CD4-positive, alpha-beta T cell treated with Interferon alpha-2 for 1 hour (primary cell): ENCODE results near the gene GALNT14.
"Not testable (repeated sequence)": the region's sequence is repeated elsewhere in the genome, so short reads cannot be mapped to it uniquely, and the experiment has no call there.

Source experiments
- DNase-seq, 2 donors: peaks; one replicate each; pipeline ENCODE4 v3.0.0-alpha.2; 2020 to 2022

The GALNT14 gene, protein sequence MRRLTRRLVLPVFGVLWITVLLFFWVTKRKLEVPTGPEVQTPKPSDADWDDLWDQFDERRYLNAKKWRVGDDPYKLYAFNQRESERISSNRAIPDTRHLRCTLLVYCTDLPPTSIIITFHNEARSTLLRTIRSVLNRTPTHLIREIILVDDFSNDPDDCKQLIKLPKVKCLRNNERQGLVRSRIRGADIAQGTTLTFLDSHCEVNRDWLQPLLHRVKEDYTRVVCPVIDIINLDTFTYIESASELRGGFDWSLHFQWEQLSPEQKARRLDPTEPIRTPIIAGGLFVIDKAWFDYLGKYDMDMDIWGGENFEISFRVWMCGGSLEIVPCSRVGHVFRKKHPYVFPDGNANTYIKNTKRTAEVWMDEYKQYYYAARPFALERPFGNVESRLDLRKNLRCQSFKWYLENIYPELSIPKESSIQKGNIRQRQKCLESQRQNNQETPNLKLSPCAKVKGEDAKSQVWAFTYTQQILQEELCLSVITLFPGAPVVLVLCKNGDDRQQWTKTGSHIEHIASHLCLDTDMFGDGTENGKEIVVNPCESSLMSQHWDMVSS

DNA sequence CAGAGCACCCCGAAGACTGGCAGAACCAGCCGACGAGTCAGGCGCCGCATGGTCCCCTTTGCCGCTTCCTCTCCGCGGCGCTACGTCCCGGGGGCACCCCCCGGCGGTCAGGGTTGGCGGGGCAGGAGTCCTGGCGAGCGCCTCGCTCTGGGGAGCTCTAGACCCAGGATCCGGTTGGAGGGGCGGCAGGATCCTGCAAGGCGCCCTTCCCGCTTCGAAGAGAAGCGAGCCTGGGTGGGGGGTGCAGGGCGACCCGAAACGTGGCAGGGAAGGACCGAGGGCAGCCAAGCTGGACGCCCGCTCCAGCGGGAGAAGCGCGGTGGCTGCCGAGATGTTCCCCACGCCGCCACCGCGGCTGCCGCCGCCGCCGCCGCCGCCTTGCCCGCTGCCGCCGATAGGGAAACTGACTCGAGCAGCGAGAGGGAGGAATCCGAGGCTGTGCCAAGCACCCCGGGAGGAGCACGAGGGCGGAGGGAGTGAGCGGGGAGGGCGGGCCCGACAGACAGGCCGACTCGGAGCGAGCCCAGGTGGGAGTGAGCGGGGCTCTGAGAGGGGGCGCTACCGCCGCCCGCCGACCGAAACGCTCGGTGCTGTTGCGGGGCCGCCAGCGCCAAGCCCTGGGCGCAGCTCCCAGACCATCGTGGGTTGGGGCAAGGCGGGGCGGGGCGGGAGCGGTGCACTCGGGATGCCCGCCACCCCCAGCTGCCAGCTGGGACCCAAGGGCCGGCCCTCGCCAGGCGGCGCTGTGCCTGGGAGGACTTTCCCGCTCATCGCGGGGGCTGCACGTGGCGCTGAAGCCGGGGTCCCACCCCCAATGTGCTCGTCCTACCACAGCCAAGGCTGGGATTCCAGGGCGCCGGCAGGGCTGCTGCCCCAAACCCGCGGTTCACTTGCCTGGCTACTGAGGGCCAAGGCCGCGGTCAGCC, at the start of gene GALNT14:
Gene GALNT14 (minus strand): TSS at position 404 of the 926 bp plus-strand sequence. CDS start 354 bp downstream, at position 50.
- DNase-seq, result peak; percentile 3 to 40

DNA sequence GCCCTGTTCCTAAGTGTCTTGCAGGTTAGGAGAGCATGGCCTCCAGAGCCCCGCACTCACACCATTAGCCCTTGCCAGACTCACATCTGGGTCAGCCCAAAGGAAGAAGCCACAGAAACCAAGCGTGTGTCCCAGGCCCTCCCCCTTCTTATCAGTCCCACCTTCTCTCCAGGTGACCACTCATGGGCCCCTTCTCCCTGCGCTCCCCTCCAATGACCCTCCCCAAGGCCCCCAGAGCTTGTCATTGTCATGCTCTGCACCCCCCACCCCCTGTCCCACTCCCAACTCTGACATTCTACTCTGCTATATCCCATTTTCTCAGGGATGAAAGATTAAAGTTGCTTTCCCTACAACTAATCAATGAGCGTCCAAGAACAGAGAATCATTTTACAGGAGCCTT, 48.9 kb upstream of the GALNT14 start:
- no peak for DNase-seq

DNA sequence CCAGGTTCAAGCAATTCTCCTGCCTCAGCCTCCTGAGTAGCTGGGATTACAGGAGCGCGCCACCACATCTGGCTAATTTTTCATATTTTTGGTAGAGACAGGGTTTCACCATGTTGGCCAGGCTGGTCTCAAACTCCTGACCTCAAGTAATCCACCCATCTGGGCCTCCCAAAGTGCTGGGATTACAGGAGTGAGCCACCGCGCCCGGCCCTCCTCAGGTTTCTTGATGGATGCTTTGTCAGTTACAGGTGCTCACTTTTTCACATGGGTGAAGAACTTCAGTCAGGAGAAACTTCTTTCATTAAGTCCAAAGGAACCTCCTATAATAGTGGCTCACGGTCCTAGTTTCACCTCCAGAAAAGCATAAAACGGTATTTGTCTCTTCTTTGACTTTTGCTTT, 45.7 kb upstream of the GALNT14 start:
- not testable (repeated sequence) for DNase-seq

DNA sequence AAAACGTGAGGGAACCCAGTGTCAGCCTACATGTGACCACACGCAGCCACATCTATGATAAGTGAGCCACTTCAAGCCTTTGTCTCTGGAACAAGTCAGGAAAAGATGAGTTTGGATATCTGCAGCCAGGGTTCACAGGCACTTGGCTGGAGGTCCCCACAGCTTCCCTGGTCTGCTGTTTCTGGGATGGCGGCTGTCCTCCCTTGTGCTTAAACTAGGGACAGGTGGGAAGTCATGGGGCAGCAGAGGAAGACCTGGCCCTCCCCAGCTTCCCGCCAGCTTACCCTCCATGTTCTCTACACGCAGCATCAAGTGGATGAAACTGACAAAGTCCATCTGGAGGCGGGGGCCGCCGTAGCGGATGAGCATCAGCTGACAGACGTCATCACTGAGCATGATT, 38.5 kb upstream of the GALNT14 start:
- DNase-seq, result no peak

DNA sequence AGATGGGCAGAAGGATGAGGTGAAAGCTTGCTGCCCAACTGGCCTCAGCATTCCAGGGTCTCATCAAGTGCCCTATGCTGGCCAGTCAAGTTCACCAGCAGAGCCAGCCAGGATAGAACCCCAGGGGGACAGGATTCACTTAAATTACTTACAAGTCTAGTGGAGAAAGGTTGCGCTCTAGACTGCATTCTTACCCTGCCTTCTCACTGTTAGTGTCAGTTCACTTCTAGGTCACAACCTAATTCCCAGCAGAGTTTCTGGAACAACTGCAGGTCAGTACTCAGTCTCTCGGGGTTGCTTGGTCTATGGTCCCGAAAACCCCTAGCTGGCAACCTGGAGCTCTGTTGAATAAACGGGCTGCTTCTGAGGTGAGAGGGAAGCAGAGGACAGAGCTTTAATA, 32.9 kb upstream of the GALNT14 start:
- DNase-seq, result no peak

DNA sequence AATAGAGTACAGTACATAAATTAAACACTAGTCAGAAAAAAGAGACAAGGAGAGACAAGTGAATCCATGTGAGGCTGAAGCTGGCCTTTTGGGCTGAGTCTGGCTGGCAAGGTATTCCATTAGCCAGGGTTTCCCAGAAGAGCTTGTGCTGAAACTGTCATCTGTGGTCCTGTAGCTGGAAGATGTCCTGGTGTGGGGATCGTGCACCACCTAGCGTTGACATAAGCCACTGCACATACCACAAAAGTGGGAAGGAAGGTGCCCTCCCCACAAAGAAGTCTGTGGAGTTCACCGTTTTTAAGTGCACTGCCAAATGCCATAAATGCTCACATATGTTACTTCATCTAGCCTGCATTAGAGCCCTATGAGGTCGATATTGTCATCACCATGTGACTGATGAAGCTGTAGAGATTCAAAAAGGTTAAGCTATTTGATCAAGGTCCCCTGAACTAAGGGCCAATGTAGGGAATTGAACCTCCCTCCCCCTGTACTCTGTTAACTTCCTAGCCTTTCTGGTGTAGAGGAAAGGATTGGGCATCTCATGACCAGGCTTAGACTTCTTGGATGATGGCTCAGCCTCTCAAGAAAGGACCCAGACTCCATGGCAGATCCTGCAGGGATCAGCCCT, 31.9 kb upstream of the GALNT14 start:
- peak; percentile 45 to 55 for DNase-seq

DNA sequence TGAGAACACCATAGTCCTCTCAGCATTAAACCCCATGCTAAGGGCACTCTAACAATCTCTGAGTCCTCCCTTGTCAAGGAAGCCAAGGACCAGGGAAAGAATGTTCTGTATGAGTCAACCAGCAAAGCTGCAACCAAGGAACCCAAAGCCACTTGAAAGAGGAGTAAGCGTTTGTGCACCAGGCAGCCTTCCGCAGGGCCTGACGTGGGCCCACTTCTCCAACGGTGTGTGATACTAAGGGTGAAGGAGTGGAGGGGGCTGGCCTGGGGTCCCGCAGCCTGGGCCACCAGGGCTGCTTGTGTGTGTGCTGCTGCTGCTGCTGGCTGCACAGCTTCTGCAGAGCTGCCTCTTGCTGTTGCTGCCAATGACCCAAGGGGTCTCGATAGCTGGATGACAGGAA, 30.1 kb upstream of the GALNT14 start:
- no peak for DNase-seq

DNA sequence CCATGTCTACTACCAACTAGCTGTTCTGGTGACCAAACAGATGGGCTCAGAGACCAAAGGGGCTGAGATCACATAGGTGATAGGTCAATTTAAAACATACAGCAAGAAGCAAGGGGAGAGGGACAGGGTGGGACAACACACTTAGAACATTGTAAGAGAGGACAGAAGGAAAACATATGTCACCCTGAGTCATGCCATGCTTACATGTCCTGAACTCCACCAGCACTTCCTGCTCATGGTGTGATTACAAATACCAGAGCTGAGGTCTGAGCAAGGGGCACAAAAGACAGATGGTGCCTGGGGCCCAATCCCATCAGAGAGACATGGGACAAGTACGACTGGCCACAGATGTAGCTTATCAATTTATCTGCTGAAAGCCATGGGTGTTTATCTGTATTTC, 28.7 kb upstream of the GALNT14 start:
- DNase-seq, result no peak

DNA sequence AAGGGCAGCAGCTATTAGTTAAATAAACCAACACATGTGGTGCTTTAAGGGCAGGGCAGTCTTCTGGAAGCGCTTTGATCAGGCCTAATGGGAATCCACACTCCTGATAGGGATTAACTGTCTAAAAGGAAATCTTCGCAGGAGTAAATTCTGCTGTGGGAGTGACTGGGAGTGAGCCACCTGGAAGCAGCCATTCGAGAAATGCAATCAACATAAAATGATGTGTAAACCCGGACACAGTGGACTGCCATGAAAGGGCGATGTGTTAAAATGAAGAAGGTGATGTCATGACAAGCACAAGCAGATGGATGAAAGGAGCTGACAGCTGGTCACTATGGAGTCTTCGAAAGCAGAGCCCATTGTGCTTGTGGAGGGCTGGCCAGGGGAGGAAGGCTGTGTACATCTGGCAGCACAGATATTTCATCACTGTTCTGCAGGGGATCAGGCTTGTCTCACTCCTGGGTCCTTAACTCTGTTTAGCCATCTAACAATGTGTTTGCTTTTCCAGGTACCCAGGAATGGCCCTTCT, 24.8 kb upstream of the GALNT14 start:
- no peak for DNase-seq

DNA sequence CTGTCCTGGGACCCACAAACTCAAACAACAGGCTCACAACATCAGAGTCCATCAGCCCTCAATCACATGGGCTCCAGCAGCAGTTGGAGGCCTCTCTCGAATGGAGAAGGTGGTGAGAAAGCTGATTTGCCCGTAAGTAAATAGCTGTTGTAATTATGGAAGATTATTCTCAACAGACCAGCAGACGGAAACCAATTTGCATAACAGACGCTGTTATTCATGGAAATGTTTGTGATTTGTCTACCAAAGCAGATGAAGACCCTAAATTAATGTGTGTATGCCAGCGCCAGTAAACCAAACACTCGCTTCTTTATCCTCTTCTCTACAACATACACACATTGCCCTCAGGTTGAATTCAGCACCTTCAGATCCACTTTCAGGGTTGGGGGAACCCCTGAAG, 23.4 kb upstream of the GALNT14 start:
- DNase-seq, result no peak

DNA sequence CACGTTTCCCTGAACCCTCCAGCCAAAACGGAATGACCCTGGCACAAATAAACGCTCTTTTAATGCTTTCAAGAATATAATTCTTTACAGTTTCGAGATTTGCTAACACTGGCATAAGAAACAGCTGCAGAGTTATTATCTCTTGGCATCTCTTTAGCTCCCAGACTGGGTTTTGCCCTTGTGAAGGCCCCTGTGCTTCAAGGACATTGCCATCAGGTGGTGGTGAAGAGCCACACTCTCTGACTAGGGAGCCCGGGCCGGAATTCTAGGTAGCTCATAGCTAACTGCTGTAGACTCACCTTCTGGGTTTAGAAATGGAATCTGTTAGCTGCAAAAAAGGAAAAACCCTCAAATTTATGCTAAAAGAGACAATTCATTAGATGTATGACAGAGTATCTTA, 13.3 kb upstream of the GALNT14 start:
- DNase-seq, result no peak

DNA sequence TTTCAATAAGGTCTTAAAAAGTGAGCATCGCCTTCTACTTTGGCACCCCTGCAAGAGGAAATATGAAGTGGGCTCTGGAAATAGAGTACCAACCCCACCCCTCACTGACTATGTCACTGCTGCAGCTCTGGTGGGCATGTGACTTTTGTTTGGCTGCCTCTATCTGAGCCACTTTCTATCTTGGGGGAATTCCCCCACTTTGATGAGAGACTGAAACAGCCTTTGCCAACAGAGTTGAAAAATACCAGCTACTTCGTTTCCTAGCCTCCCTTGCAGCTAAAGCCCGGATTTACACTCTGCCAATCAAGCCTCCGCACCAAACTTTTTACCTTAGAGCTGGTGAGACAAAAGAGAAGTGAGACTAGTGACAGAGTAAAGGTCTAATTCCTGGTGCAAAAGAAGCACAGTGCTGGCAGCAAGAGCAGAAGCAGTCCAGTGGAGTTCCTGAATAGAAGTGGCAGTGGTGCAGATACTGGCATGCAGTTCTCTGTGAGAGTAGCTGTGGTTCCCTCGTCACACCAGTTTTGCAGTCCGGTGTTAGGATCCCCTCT, 12.0 kb upstream of the GALNT14 start:
- no peak for DNase-seq

DNA sequence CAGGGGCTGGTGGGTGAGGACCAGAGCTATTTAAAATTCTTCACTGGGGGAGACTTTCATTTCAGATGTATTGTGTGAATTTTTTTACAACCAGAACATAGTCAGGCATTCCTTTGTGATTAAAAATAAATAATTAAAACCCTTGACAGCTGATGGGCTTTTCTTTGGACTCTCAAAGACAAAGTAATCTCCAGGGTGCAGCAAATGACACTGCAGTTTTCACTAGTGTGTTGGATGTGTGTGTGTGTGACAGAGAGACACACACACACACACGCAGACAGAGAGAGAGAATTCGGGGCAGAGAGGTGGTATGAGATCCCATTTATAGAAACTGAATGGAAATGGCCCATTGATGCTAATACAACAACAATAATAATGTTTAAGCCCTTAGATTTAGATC, 10.3 kb upstream of the GALNT14 start:
- DNase-seq, result no peak

DNA sequence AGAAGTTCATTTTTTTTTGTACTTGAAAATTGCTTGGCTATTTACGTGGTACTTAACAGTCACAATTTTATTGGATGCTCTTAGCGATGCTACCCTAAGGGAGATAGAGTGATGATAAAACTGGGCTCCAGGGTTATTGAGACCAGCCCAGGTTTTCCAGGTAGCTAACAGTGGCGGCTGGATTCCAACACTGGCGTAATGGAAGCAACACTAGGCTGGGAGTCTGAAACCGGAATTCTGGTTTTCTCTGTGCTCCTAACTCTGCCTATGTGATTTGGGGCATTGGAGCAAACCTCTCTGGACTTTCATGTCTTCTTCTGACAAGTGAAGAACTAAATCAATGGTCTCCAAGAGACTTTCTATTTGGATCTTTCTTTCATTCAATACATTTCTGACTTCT, 9.4 kb upstream of the GALNT14 start:
- no peak for DNase-seq

DNA sequence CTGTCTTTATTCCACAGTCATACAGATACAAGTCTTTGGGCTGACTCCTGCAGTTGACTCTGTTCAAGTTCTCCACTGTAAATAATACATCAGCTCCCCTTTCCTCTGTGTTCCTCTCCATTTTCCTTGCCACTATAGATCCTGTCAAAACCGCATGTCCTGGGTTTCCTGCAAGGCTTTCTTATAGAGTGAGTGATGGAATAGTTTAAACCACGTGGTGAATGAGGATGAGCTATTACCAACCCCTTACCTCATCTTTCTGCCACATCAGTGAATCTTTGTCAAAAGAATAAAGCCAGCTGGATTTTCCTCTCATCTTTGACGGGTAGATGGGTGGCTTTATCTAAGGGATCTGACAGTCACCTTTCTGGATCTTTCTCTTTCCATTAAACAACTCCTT, 3.9 kb upstream of the GALNT14 start:
- no peak for DNase-seq

DNA sequence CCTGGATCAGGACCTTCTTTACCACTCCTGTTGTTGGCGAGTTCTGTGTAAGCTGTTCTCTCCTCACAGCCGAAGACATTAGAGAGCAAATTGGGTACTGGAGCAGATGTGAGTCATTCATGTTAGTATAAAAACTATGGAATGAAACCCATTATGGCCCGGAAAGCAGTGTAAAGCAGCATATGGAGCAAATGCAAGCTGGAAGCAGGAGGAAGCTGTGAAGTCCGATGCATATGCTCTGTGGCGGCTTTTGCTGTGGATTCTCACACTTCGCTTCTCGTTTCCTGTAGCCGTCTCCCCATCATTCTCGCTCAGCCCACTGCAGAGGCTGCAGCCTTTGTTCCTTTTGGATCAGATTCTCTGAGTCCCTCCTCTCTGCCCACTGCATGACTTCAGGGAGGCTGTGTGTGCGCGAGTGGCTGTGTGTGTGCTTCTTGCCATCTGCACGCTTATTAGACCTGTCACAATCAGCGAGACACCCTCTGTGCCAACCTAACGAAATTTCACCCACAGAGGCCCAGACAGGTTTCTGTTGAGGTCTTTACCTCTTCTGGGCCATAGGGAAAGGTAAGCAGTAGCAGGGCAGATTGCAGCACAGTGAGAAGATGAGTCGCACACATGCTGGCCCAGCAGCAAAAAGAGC, 3.3 kb upstream of the GALNT14 start:
- no peak for DNase-seq

DNA sequence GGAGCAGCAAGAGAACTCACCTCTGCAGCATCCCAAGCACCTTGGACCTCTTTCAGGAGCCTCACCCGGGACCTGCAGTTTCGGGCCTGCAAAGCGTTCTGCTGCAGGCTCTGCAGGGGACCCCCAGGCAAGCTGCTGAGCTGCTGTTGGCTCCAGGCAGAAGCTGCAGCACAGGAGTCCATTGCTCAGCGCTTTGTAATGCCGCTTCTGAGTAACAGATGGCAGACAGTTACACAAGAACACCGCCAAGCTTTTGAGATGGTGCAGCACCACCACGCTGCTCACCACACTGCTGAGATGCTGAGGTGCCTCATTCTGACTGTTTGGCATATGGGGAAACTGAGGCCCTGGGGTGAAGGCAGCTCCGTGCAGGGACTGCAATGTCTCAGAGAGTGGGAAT, 1.9 kb upstream of the GALNT14 start:
- no peak for DNase-seq

DNA sequence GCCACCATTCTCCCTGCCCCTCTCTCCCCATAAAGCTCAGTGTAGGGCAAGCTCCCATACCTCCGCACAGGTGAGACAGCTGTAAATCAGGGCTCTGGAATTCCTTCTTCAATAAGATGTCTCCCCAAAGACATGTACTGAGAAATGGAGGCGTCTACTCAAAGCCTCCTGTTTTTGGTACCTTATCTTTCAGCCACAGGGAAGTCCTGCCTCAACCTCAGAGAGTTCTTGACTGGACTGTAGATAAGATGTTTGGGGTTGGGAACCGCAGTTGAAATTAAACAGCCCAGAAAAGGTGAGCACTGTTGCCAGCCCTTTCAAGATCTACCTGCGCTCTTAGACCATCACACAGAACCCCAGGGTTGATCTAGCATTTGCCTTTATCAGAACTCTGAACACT, 1.4 kb upstream of the GALNT14 start:
- DNase-seq, result no peak

DNA sequence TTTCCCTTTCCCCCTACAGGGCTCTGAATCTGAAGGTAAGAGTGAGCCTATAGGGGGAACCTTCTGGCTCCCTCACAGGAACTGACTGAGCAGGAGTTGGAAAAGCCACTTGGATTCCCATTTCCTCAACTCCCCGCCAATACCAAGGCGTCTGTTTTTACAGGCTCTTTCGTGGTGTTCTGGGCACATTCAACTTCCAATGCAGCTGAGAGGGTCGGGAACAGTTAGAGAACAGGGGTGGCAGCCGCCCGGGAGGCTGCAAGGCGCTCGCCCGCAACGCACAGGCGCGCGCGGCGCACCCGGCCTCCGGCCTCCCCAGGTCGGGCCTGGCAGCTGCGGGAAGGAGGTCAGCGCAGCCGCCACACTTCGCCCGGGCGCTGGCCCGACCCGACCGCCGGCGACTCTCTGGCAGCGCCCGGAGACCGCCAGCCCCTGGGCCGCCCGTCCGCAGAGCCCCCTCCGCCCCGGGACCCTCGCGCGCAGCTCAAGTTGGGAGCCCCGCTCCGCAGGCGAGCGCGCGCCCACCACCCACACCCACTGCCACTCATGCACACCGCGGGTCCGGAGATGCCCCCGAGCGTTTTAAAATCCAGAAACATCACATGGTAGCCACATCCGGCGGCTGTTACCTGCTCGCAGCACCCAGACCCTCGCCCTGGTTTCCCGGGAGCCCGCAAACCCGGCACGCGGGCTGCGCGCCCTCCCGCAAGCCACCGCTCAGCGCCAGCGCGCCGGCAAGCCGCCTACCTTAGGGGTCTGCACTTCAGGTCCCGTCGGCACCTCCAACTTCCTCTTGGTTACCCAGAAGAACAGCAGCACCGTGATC, 816 bp downstream of the GALNT14 start:
- no peak for DNase-seq

DNA sequence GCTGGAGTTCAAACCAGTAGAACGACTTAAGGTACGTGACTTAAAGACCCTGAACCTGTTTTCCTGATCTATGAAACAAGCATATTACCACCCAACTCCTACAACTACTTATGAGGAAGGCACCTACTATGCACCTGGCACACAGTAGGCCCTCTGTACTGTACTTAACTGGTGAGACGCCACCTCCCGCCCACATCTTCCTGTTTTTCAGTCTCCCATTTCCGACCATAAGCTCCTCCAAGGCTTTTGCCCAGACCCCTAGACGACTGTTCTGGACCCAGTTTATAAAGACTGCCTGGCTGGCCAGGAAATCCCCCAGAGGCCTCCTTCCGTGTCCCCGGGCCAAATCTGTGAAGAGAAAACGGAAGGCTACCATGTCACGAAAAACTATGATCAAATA, 1.5 kb downstream of the GALNT14 start:
- no peak for DNase-seq

DNA sequence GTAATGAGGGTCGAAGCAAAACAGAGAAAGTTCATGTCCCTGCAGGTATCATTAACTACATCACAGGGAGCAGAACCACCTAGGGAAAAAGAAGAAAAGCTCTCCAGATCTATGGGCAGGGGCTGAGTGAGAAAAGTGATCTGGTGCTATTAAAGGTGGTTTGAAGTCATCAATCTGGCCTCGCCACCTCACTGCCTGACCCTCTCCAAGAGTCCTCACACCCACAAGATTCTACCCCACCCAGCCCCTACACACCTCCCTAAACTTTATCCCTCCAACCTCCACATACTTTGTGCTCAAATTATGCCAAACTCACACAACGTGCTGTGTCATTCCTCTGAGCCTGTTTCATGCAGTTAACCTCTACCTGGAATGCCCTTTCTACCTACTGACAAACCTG, 2.2 kb downstream of the GALNT14 start:
- DNase-seq, result no peak
